ENCODE results near the gene FBRS.

DNA sequence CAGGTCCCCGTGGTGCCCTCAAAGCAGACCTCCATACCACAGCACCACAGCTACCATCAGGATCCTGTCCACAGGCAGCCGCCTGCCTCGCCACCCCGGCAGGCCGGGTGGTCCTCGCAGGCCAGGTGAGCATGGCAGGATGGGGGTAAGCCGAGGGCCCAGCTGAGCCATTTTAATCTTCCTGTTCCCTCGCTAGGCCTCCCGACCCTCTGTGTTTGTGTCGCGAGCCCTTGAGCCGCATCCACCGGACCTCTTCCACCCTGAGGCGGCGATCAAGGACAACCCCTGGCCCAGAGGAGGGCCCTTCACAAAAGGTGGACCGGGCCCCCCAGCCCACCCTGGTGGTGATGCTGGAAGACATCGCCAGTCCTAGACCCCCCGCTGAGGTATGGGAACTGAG is 5.5 kb upstream of the FBRS start:
- TF ChIP-seq TAF1 (IDR thresholded peaks at IDR 0.05; ENCODE audit: borderline replicate concordance, low read depth, low read length) (no peak), POLR2A (IDR thresholded peaks at IDR 0.05; ENCODE audit: low read depth, low read length) (no peak)

All from GM12892 (cell line).